A549 (cell line): ENCODE measurements around the gene AXIN2.

Experiments used
- JUNB ChIP-seq: fragments of >200 bp; sonication (Bioruptor Twin); formaldehyde crosslinking; IDR thresholded peaks from 2 replicates; pipeline ENCODE4 v1.6.1; 2016
- NFE2L2 ChIP-seq: fragments of 150-350 bp; conservative IDR thresholded peaks from 2 replicates; pipeline ENCODE4 v1.6.1; 2014; ENCODE audit warnings: low read length
- RAD21 ChIP-seq, 2 experiments: fragments of >200 bp in 1 of 2; sonication (Bioruptor Twin) in 1 of 2; formaldehyde crosslinking in 1 of 2; IDR thresholded peaks in 1 of 2; conservative IDR thresholded peaks in 1 of 2; 2 replicates in 1 of 2; 3 replicates in 1 of 2; pipeline ENCODE4 v1.6.1; 2012 to 2018; ENCODE audit warnings: inconsistent platforms in 1 of 2
- REST ChIP-seq: fragments of 200-600 bp; sonication (generic); IDR thresholded peaks from 2 replicates; pipeline ENCODE4 v1.6.1; 2016; ENCODE audit warnings: antibody characterized with exemption, mild to moderate bottlenecking, moderate library complexity
- TF ChIP-seq, protein P1 (sequence below): fragments of >200 bp; sonication (Bioruptor Twin); formaldehyde crosslinking; IDR thresholded peaks from 3 replicates; pipeline ENCODE4 v1.5.1; 2016

- TF ChIP-seq, protein P1, sequence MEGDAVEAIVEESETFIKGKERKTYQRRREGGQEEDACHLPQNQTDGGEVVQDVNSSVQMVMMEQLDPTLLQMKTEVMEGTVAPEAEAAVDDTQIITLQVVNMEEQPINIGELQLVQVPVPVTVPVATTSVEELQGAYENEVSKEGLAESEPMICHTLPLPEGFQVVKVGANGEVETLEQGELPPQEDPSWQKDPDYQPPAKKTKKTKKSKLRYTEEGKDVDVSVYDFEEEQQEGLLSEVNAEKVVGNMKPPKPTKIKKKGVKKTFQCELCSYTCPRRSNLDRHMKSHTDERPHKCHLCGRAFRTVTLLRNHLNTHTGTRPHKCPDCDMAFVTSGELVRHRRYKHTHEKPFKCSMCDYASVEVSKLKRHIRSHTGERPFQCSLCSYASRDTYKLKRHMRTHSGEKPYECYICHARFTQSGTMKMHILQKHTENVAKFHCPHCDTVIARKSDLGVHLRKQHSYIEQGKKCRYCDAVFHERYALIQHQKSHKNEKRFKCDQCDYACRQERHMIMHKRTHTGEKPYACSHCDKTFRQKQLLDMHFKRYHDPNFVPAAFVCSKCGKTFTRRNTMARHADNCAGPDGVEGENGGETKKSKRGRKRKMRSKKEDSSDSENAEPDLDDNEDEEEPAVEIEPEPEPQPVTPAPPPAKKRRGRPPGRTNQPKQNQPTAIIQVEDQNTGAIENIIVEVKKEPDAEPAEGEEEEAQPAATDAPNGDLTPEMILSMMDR: no peak
- TF ChIP-seq NFE2L2 (no peak), JUNB (no peak), REST (no peak), RAD21 (conservative IDR thresholded peaks at IDR 0.05 in 1 of 2, IDR thresholded peaks at IDR 0.05 in 1 of 2) (no peak)
Observed at GRCh38 chr17:65589321-65589720, 27.9 kb upstream of the AXIN2 start.
